Measurements from ENCODE around the gene SMG1.
A peak's percentile ranks its signal among the peaks of the same experiment; 100 is the strongest.

Gene SMG1

GRCh38 chr16:18937390-18937789 lies 11.2 kb upstream of the SMG1 start:
- no peak overlapping the region for H3K4me2 ChIP-seq (ENCODE audit: insufficient read depth, low read length)
- no peaks in the 10 kb centered on the region for H3K4me1 ChIP-seq (ENCODE audit: insufficient read depth, low read length)
- TF ChIP-seq CTCF (IDR thresholded peaks at IDR 0.05; ENCODE audit: borderline replicate concordance, extremely low read depth, low read length, poor library complexity, severe bottlenecking) (no peak), EZH2 (IDR thresholded peaks at IDR 0.05; ENCODE audit: borderline replicate concordance, low read depth, low read length, severe bottlenecking) (no peak)
- H4K20me1 ChIP-seq (ENCODE audit: insufficient read depth, low read length) = no peaks in the 10 kb centered on the region
- H3K27ac ChIP-seq (ENCODE audit: low read length) = no peak overlapping the region
- DNase-seq (no peak), ATAC-seq (ENCODE audit: insufficient read depth, low read depth) (no peak)
- no peak overlapping the region for H3K4me3 ChIP-seq (ENCODE audit: low read depth in 1 of 2, low read length in 2 of 2)
- no peaks in the 10 kb centered on the region for H3K9me3 ChIP-seq (ENCODE audit: insufficient read depth, low read length, severe bottlenecking)
- no peak overlapping the region for H3K9ac ChIP-seq (ENCODE audit: low read depth, low read length)
- no peaks in the 10 kb centered on the region for H3K27me3 ChIP-seq (ENCODE audit: insufficient read depth, low read length, poor library complexity)
- H3K79me2 ChIP-seq (ENCODE audit: insufficient read depth, low read length) = no peaks in the 10 kb centered on the region
- no peaks in the 10 kb centered on the region for H3K36me3 ChIP-seq (ENCODE audit: insufficient read depth, low read length)
- H2AFZ ChIP-seq (ENCODE audit: low read depth, low read length) = no peak overlapping the region

GRCh38 chr16:18936727-18937340 lies 10.6 kb upstream of the SMG1 start:
- no peaks in the 10 kb centered on the region for H3K4me1 ChIP-seq (ENCODE audit: insufficient read depth, low read length)
- no peaks in the 10 kb centered on the region for H3K36me3 ChIP-seq (ENCODE audit: insufficient read depth, low read length)
- no peaks in the 10 kb centered on the region for H4K20me1 ChIP-seq (ENCODE audit: insufficient read depth, low read length)
- no peak overlapping the region for H3K4me3 ChIP-seq (ENCODE audit: low read depth in 1 of 2, low read length in 2 of 2)
- H3K27me3 ChIP-seq (ENCODE audit: insufficient read depth, low read length, poor library complexity) = no peaks in the 10 kb centered on the region
- no peaks in the 10 kb centered on the region for H3K9me3 ChIP-seq (ENCODE audit: insufficient read depth, low read length, severe bottlenecking)
- H2AFZ ChIP-seq (ENCODE audit: low read depth, low read length) = no peak overlapping the region
- no peak for DNase-seq
- TF ChIP-seq EZH2 (IDR thresholded peaks at IDR 0.05; ENCODE audit: borderline replicate concordance, low read depth, low read length, severe bottlenecking) = no peak
- TF ChIP-seq CTCF (IDR thresholded peaks at IDR 0.05; ENCODE audit: borderline replicate concordance, extremely low read depth, low read length, poor library complexity, severe bottlenecking) = no peak
- H3K4me2 ChIP-seq (ENCODE audit: insufficient read depth, low read length) = no peak overlapping the region
- 0 out of 3 replicates have a peak, but pooled peaks have one; percentile 31 for ATAC-seq (ENCODE audit: insufficient read depth, low read depth)
- no peaks in the 10 kb centered on the region for H3K79me2 ChIP-seq (ENCODE audit: insufficient read depth, low read length)
- no peak overlapping the region for H3K9ac ChIP-seq (ENCODE audit: low read depth, low read length)
- no peak overlapping the region for H3K27ac ChIP-seq (ENCODE audit: low read length)

- no peak for ATAC-seq (ENCODE audit: insufficient read depth, low read depth)
- Histone ChIP-seq H3K27ac (ENCODE audit: low read length) (no peak overlapping the region), H3K4me1 (ENCODE audit: insufficient read depth, low read length) (peaks cover 3% of the 10 kb centered on the region; the same call in 1 of the 2 replicates), H2AFZ (ENCODE audit: low read depth, low read length) (no peak overlapping the region), H3K4me2 (ENCODE audit: insufficient read depth, low read length) (no peak overlapping the region), H3K9ac (ENCODE audit: low read depth, low read length) (no peak overlapping the region), H3K9me3 (ENCODE audit: insufficient read depth, low read length, severe bottlenecking) (no peaks in the 10 kb centered on the region), H4K20me1 (ENCODE audit: insufficient read depth, low read length) (no peaks in the 10 kb centered on the region), H3K27me3 (ENCODE audit: insufficient read depth, low read length, poor library complexity) (no peaks in the 10 kb centered on the region), H3K79me2 (ENCODE audit: insufficient read depth, low read length) (peaks cover 2% of the 10 kb centered on the region), H3K4me3 (ENCODE audit: low read depth in 1 of 2, low read length in 2 of 2) (no peak overlapping the region), H3K36me3 (ENCODE audit: insufficient read depth, low read length) (no peaks in the 10 kb centered on the region)
- no peak for DNase-seq
- TF ChIP-seq EZH2 (IDR thresholded peaks at IDR 0.05; ENCODE audit: borderline replicate concordance, low read depth, low read length, severe bottlenecking) (no peak), CTCF (IDR thresholded peaks at IDR 0.05; ENCODE audit: borderline replicate concordance, extremely low read depth, low read length, poor library complexity, severe bottlenecking) (no peak)
These were observed 7.3 kb upstream of the SMG1 start for GRCh38 chr16:18933501-18933900.

All from DND-41 (cell line).